Measurements from ENCODE around the gene INA.
"Not testable (repeated sequence)": the region's sequence is repeated elsewhere in the genome, so short reads cannot be mapped to it uniquely, and the experiment has no call there.

INA gene

DNA sequence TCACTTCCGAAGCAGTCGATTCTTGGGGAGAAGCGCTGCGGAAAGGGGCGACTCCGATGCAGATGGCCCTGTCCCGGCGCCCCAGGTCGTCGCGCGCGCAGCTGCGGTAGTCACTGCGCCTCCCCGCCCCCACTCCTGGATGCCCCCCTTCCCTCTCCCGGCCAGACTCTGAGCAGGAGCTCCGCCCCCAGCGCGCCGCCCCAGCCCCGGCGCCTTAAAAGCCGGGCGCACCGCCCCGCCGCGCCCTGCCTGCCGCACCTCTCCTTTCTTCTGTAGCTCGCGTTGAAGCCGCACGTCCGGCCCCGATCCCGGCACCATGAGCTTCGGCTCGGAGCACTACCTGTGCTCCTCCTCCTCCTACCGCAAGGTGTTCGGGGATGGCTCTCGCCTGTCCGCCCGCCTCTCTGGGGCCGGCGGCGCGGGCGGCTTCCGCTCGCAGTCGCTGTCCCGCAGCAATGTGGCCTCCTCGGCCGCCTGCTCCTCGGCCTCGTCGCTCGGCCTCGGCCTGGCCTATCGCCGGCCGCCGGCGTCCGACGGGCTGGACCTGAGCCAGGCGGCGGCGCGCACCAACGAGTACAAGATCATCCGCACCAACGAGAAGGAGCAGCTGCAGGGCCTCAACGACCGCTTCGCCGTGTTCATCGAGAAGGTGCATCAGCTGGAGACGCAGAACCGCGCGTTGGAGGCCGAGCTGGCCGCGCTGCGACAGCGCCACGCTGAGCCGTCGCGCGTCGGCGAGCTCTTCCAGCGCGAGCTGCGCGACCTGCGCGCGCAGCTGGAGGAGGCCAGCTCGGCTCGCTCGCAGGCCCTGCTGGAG is at the start of gene INA:
TSS of gene INA (plus strand) at position 243 of the 817 bp plus-strand sequence. CDS start at position 317, 74 bp downstream.
- peak; percentile 54 for DNase-seq

GRCh38 chr10:103227416-103227815 is 49.5 kb upstream of the INA start:
- DNase-seq, result no peak

DNA sequence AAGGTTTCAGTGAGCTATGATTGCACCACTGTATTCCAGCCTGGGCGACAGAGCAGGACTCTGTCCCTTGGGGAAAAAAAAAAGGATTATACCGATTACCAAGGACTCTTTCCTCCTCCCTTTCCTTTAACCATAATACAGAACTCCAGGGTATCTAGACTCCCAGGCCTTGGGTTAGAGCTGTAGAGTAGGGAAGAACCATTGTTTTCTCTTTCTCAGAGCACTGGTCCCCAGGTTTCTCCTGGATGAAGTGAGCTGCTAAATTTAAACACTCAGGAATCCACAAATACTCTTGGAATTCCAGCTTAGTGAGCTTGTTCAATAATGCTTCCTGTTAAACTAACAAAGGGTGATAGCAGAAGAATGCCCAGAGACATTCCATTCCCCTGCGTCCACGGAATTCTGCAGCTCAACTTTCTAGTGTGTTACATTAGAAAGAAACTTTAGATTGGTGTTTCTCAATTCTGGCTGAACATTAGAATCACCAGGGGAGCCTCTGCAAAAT is 45.8 kb upstream of the INA start:
- DNase-seq, result no peak

GRCh38 chr10:103232131-103232673 is 44.7 kb upstream of the INA start:
- no peak for DNase-seq

GRCh38 chr10:103232772-103233488 is 44.0 kb upstream of the INA start:
- DNase-seq, result no peak

DNA sequence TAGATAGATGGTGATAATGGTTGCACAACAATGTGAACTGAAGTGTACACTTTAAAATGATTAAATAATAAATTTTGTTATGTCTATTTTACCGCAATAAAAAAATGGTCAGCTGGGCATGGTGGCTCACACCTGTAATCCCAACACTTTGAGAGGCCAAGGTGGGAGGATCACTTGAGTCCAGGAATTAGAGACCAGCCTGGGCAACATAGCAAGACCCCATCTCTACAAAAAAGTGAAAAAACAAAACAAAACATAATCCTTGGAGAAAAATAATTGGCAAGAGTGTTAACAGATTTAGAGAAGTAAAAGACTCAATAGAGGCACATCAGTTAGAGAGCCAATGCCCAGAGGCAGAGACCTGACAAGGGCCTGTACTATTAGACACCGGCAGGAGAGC is 41.2 kb upstream of the INA start:
- DNase-seq, result no peak

GRCh38 chr10:103238506-103239252 is 38.3 kb upstream of the INA start:
- DNase-seq, result no peak

GRCh38 chr10:103241262-103242011 is 35.5 kb upstream of the INA start:
- no peak for DNase-seq

- DNase-seq, result no peak
These were observed 32.2 kb upstream of the INA start for GRCh38 chr10:103244666-103245271.

DNA sequence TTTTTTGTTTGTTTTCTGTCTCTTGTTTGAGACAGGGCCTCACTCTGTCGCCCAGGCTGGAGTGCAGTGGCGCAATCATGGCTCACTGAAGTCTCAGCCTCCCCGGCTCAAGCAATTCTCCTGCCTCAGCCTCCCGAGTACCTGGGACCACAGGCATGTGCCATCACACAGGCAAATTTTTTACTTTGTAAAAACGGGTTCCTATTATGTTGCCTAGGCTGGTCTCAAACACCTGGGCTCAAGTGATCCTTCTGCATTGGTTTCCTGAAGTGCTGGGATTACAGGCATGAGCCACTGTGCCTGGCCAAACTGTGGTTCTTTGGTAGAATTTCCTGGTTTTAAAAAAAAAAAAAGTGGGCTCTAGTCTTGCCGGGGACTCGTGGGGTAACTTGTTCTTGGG is 31.4 kb upstream of the INA start, which contains the start of gene RPEL1:
TSS of gene RPEL1 (plus strand) at position 301 of the 400 bp plus-strand sequence. CDS start 110 bp downstream, outside the sequence.
- DNase-seq, result not testable (repeated sequence)

DNA sequence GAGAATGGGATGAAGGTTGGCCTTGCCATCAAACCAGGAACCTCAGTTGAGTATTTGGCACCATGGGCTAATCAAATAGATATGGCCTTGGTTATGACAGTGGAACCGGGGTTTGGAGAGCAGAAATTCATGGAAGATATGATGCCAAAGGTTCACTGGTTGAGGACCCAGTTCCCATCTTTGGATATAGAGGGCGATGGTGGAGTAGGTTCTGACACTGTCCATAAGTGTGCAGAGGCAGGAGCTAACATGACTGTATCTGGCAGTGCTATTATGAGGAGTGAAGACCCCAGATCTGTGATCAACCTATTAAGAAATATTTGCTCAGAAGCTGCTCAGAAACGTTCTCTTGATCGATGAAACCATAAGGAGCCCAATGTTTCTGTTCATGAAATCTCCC is 30.6 kb upstream of the INA start:
- DNase-seq, result no peak

DNA sequence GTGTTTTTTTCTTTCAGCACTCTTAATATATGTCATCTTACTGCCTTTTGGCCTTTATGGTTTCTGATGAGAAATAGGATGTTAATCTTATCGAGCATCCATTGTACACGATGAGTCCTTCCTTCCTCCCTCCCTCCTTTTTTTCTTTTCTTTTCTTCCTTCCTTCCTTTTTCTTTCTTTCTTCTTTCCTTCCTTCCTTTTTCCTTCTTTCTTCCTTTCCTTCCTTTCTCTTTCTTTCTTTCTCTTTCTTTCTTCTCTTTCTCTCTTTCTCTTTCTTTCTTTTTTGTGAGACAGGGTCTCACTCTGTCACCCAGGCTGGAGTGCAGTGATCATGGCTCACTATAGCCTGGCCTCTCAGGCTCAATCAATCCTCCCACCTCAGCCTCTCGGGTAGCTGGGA is 22.8 kb upstream of the INA start:
- no peak for DNase-seq

DNA sequence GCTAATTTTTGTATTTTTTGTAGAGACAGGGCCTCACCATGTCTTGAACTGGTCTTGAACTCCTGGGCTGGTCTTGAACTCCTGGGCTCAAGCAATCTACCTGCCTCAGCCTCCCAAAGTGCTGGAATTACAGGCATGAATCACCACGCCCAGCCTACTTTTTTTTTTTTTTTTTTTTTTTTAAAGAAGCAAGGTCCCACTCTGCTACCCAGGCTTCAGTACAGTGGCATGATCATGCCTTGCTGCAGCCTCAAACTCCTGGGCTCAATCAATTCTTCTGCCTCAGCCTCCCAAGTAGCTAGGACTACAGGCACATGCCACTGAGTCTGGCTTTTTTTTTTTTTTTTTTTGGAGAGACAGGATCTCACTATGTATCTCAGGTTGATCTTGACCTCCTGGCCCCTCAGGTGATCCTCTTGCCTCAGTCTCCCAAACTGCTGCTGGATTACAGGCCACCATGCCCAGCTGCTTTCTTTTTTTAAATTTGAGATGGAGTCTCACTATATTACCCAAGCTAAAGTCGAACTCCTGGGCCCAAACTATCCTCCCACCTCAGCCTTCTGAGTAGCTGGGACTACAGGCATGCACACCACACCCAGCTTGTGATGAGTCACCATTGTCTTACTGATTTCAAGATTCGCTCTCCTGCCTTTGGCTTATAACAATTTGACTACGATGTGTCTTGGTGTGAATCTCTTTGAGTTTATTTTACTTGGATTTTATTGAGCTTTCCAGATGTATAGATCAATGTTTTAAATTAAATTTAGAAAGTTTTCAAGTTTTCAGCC is 22.2 kb upstream of the INA start:
- no peak for DNase-seq

- DNase-seq, result no peak
These were observed 20.3 kb upstream of the INA start for GRCh38 chr10:103256613-103257012.

DNA sequence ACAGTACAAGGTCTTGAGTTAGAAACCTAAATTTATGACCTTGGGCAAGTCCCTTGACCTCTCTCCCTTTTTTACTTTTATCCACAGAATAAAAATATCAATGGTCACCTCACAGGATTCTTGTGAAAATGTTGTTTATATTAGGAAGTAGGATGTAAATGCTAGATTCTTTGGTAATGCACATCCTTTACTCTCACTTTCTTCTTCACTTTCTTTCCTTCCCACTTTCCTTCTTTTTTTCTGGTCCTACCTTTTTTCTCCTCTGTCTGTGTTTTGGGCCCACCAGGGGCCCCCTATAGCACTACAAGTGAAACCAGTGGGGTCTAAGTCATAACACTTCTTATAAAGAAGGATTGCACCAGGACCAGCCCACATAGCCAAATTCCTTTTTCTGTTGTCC is 19.1 kb upstream of the INA start:
- no peak for DNase-seq

DNA sequence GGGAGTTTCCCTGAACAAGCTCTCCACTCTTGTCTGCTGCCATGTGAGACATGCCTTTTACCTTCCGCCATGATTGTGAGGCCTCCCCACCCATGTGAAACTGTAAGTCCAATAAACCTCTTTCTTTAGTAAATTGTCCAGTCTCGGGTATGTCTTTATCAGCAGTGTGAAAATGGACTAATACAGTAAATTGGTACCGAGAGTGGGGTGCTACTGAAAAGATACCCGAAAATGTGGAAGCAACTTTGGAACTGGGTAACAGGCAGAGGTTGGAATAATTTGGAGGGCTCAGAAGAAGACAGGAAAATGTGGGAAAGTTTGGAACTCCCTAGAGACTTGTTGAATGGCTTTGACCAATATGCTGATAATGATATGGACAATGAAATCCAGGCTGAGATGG is 18.0 kb upstream of the INA start:
- DNase-seq, result not testable (repeated sequence)

- DNase-seq, result no peak
These were observed 16.9 kb upstream of the INA start for GRCh38 chr10:103259989-103260388.

DNA sequence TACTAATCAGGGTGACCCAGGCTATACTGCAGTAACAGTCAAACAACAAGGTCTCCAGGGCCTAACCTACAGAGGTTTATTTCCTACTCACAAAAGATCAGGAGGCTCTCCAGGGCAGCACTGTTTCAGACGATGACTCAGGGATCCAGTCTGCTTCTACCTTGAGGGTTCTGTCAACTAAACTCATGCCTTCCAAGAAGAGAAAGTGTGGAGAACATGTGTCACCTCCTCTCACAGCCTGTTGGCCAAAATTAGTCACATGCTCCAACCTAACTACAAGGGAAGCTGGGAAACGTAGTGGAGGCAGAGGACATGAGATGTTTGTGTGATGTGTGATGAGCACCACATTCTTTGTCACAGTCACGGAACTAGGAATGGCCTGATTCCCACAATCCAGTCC is 14.7 kb upstream of the INA start:
- DNase-seq, result no peak

GRCh38 chr10:103265717-103266329 is 11.1 kb upstream of the INA start:
- DNase-seq, result no peak

DNA sequence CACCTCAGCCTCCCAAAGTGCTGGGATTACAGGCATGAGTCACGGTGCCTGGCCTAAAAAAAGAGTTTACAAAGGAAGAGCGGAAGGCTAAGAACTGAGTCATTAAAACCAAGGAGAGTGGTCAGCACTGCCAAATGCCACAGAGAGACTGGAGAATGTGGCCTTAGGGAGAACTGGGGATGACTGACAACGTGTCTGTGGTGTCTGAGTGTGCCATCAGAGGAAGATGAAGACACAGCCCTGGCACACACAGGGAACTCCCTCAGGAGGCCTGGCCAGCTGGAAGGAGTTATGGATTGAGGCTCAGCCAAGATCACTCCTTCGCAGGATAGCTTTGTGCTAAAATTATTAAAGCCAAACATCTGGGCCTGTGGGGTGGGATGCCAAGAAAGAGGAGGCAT is 3.9 kb upstream of the INA start:
- no peak for DNase-seq

All from NCI-H1092 (cell line).